ENCODE results near the gene LYSMD3. TPM values are rescaled to one million over a fixed set of nuclear protein-coding genes. Genes with fewer than 3 reads are reported as not detected.
"Not testable (repeated sequence)": the region's sequence is repeated elsewhere in the genome, so short reads cannot be mapped to it uniquely, and the experiment has no call there.

LYSMD3 gene
- total RNA-seq, result 10 to 100 TPM; 25.1 to 26.9 TPM
- 1 to 10 TPM; 6.6 to 8.4 (median 7.1) TPM for polyA plus RNA-seq
- 21.6 to 45.8 (median 31.0) reads per million in 6 experiments for total RNA-seq

- POLR2A ChIA-PET, result interaction anchor here (0.7 to 3.1 kb wide), 9 partner anchors 52 to 1639 kb away, joined by 3 to 50 read pairs (median 4); partner anchors contain the start of genes CETN3, MBLAC2 and POLR3G
Measured at GRCh38 chr5:90529194-90529938, at the start of gene LYSMD3. TSS of gene LYSMD3 (minus strand) at chr5:90529584. CDS start at chr5:90525289, 4,295 bp downstream.

GRCh38 chr5:90576566-90576965, 47.2 kb upstream of the LYSMD3 start:
- ATAC-seq, POLR2A ChIA-PET, H3K4me3 Mint-ChIP-seq, DNase-seq, H3K27ac Mint-ChIP-seq, H3K4me1 Mint-ChIP-seq: not testable (repeated sequence)
- peaks cover 4 to 48% (median 23%) of the 10 kb centered on the region in 9 donors for H3K9me3 Mint-ChIP-seq
- peaks cover 0 to 17% (median 8%) of the 10 kb centered on the region in 3 donors for H3K36me3 Mint-ChIP-seq
- H3K27me3 Mint-ChIP-seq, result peaks cover 27 to 67% (median 40%) of the 10 kb centered on the region in 5 donors

More at GRCh38 chr5:90529194-90529938, at the start of gene LYSMD3:
- Mint-ChIP-seq H3K36me3 (peaks cover 0 to 22% (median 6%) of the 10 kb centered on the region in 3 donors), H3K27me3 (peaks cover 7 to 21% (median 14%) of the 10 kb centered on the region in 5 donors), H3K4me3 (peak within 1 kb of the TSS; percentile 95 to 100 (median 100)), H3K27ac (peak within 1 kb of the TSS; percentile 96 to 100 (median 99)), H3K4me1 (peaks cover 15 to 42% (median 32%) of the 10 kb centered on the region in 4 donors), H3K9me3 (no peaks in the 10 kb centered on the region)
- ATAC-seq (peak; percentile 82 to 87), DNase-seq (peak; percentile 95 to 98 (median 96))

GRCh38 chr5:90575712-90576111, 46.3 kb upstream of the LYSMD3 start:
- Mint-ChIP-seq H3K27ac (no peak overlapping the region), H3K36me3 (peaks cover 0 to 14% (median 6%) of the 10 kb centered on the region in 3 donors), H3K9me3 (peaks cover 2 to 49% (median 23%) of the 10 kb centered on the region in 9 donors), H3K27me3 (peaks cover 27 to 65% (median 38%) of the 10 kb centered on the region in 5 donors), H3K4me1 (no peaks in the 10 kb centered on the region), H3K4me3 (no peak overlapping the region)
- no peak for ATAC-seq
- DNase-seq, result no peak
- POLR2A ChIA-PET, result no interaction called here

- no peak for DNase-seq
- Mint-ChIP-seq H3K4me3 (no peak overlapping the region), H3K4me1 (no peaks in the 10 kb centered on the region), H3K9me3 (peaks cover 0 to 20% (median 3%) of the 10 kb centered on the region in 9 donors), H3K27ac (no peak overlapping the region), H3K27me3 (peaks cover 23 to 55% (median 32%) of the 10 kb centered on the region in 5 donors), H3K36me3 (no peaks in the 10 kb centered on the region)
- POLR2A ChIA-PET, result no interaction called here
- ATAC-seq, result no peak
Measured at GRCh38 chr5:90571147-90571773, 41.9 kb upstream of the LYSMD3 start.

GRCh38 chr5:90570034-90570433, 40.6 kb upstream of the LYSMD3 start:
- POLR2A ChIA-PET, result no interaction called here
- ATAC-seq (no peak), DNase-seq (no peak)
- Mint-ChIP-seq H3K4me1 (no peaks in the 10 kb centered on the region), H3K4me3 (no peak overlapping the region), H3K27ac (no peak overlapping the region), H3K9me3 (peaks cover 0 to 24% (median 4%) of the 10 kb centered on the region in 9 donors), H3K27me3 (peaks cover 23 to 61% (median 34%) of the 10 kb centered on the region in 5 donors), H3K36me3 (peaks cover 0 to 4% (median 0%) of the 10 kb centered on the region in 3 donors)

GRCh38 chr5:90569084-90569483, 39.7 kb upstream of the LYSMD3 start:
- H3K4me3 Mint-ChIP-seq, result no peak overlapping the region
- POLR2A ChIA-PET, result no interaction called here
- H3K27ac Mint-ChIP-seq, result no peak overlapping the region

GRCh38 chr5:90565491-90565890, 36.1 kb upstream of the LYSMD3 start:
- Mint-ChIP-seq H3K36me3 (peaks cover 0 to 4% (median 0%) of the 10 kb centered on the region in 3 donors), H3K27me3 (peaks cover 22 to 64% (median 24%) of the 10 kb centered on the region in 5 donors), H3K9me3 (peaks cover 0 to 17% (median 2%) of the 10 kb centered on the region in 9 donors), H3K4me1 (no peaks in the 10 kb centered on the region), H3K27ac (no peak overlapping the region), H3K4me3 (no peak overlapping the region)
- DNase-seq, result no peak
- POLR2A ChIA-PET, result no interaction called here
- no peak for ATAC-seq

More at GRCh38 chr5:90569084-90569483, 39.7 kb upstream of the LYSMD3 start:
- Mint-ChIP-seq H3K4me1 (no peaks in the 10 kb centered on the region), H3K9me3 (peaks cover 0 to 25% (median 4%) of the 10 kb centered on the region in 9 donors), H3K27me3 (peaks cover 22 to 64% (median 32%) of the 10 kb centered on the region in 5 donors), H3K36me3 (peaks cover 0 to 4% (median 0%) of the 10 kb centered on the region in 3 donors)
- DNase-seq, result no peak
- no peak for ATAC-seq

GRCh38 chr5:90563108-90563507, 33.7 kb upstream of the LYSMD3 start:
- no peak overlapping the region for H3K27ac Mint-ChIP-seq

GRCh38 chr5:90562341-90562740, 33.0 kb upstream of the LYSMD3 start:
- Mint-ChIP-seq H3K9me3 (peaks cover 0 to 5% (median 0%) of the 10 kb centered on the region in 9 donors), H3K4me3 (no peak overlapping the region), H3K4me1 (peaks cover 3 to 19% (median 11%) of the 10 kb centered on the region in 4 donors), H3K27me3 (peaks cover 24 to 68% (median 41%) of the 10 kb centered on the region in 5 donors), H3K36me3 (peaks cover 0 to 4% (median 0%) of the 10 kb centered on the region in 3 donors), H3K27ac (no peak overlapping the region)
- POLR2A ChIA-PET, result no interaction called here
- no peak for DNase-seq
- ATAC-seq, result no peak

More at GRCh38 chr5:90563108-90563507, 33.7 kb upstream of the LYSMD3 start:
- Mint-ChIP-seq H3K36me3 (peaks cover 0 to 4% (median 0%) of the 10 kb centered on the region in 3 donors), H3K27me3 (peaks cover 18 to 66% (median 33%) of the 10 kb centered on the region in 5 donors), H3K4me1 (peaks cover 2 to 11% (median 8%) of the 10 kb centered on the region in 4 donors), H3K4me3 (no peak overlapping the region), H3K9me3 (peaks cover 0 to 5% (median 0%) of the 10 kb centered on the region in 9 donors)
- POLR2A ChIA-PET, result no interaction called here
- DNase-seq, result no peak
- no peak for ATAC-seq

- no peak for ATAC-seq
- H3K36me3 Mint-ChIP-seq, result peaks cover 0 to 4% (median 0%) of the 10 kb centered on the region in 3 donors
- no peak for DNase-seq
- no peak overlapping the region for H3K4me3 Mint-ChIP-seq
- peaks cover 25 to 73% (median 44%) of the 10 kb centered on the region in 5 donors for H3K27me3 Mint-ChIP-seq
- peaks cover 3 to 19% (median 11%) of the 10 kb centered on the region in 4 donors for H3K4me1 Mint-ChIP-seq
- H3K27ac Mint-ChIP-seq, result no peak overlapping the region
- POLR2A ChIA-PET, result no interaction called here
- peaks cover 0 to 5% (median 0%) of the 10 kb centered on the region in 9 donors for H3K9me3 Mint-ChIP-seq
Measured at GRCh38 chr5:90561766-90562165, 32.4 kb upstream of the LYSMD3 start.

GRCh38 chr5:90560771-90561170, 31.4 kb upstream of the LYSMD3 start:
- Mint-ChIP-seq H3K27me3 (peaks cover 29 to 83% (median 49%) of the 10 kb centered on the region in 5 donors), H3K4me1 (peaks cover 3 to 19% (median 11%) of the 10 kb centered on the region in 4 donors), H3K36me3 (peaks cover 0 to 4% (median 0%) of the 10 kb centered on the region in 3 donors), H3K9me3 (peaks cover 0 to 5% (median 0%) of the 10 kb centered on the region in 9 donors), H3K27ac (no peak overlapping the region), H3K4me3 (no peak overlapping the region)
- POLR2A ChIA-PET, result no interaction called here
- no peak for DNase-seq
- no peak for ATAC-seq

GRCh38 chr5:90558344-90559192, 29.2 kb upstream of the LYSMD3 start, which contains the start of gene ADGRV1:
TSS of gene ADGRV1 (plus strand) at chr5:90558797. CDS start at chr5:90558896, 99 bp downstream.
- ATAC-seq, result peak; percentile 62 to 68
- POLR2A ChIA-PET, result no interaction called here
- H3K27ac Mint-ChIP-seq, result no peak within 1 kb of the TSS
- peak in 2 of 10 donors; percentile 6 to 11 for DNase-seq
- no peaks in the 10 kb centered on the region for H3K9me3 Mint-ChIP-seq
- peaks cover 3 to 19% (median 11%) of the 10 kb centered on the region in 4 donors for H3K4me1 Mint-ChIP-seq
- H3K27me3 Mint-ChIP-seq, result peaks cover 27 to 86% (median 51%) of the 10 kb centered on the region in 5 donors
- H3K4me3 Mint-ChIP-seq, result peak within 1 kb of the TSS; percentile 29 to 78 (median 62)
- no peaks in the 10 kb centered on the region for H3K36me3 Mint-ChIP-seq

Measured in naive thymus-derived CD8-positive, alpha-beta T cell (primary cell).